HepG2 (cell line): Measurements from ENCODE around the gene FURIN. TPM values are rescaled to one million over a fixed set of nuclear protein-coding genes. Genes with fewer than 3 reads are reported as not detected.
A peak's percentile ranks its signal among the peaks of the same experiment; 100 is the strongest.

Experiments
- ATAC-seq: fragments of 200-7000 bp; cut with Tn5 transposase; 3 replicates; pipeline ENCODE4 v1.9.1; 2020; ENCODE audit warnings: mild to moderate bottlenecking, moderate library complexity
- BruUV-seq: library from RNA; stranded (reverse); fragments of 400-500 nt; replicated peaks from 2 replicates; lab custom pipeline; 2021; lab: Mats Ljungman, UMichigan
- CTCF ChIA-PET: fragments of 300-600 bp; formaldehyde crosslinking; extraction: SDS; loops from one replicate; lab custom pipeline; 2021; ENCODE audit warnings: low total read pairs, inconsistent platforms, low intra/inter-chr PET ratio; lab: Yijun Ruan, JAX
- POLR2A ChIA-PET: fragments of 350-600 bp; sonication (Branson Sonifier 250); formaldehyde crosslinking; loops from one replicate; lab custom pipeline; 2020; ENCODE audit warnings: antibody characterized with exemption, inconsistent platforms; lab: Yijun Ruan, JAX
- DNase-seq: peaks from one replicate; pipeline ENCODE4 v3.0.0-alpha.2; 2015; ENCODE audit warnings: low spot score
- FAIRE-seq: peaks from 3 replicates; lab custom pipeline; 2011; peaks lifted over from hg19 to GRCh38; lab: Jason Lieb, UNC
- H2AFZ ChIP-seq: one replicate; pipeline ENCODE4 v1.6.1; 2011; ENCODE audit warnings: low read length, inconsistent platforms
- H3K27ac ChIP-seq: fragments of 300-600 bp; 3 replicates; pipeline ENCODE4 v1.8.0; 2011; ENCODE audit warnings: mixed run types, mild to moderate bottlenecking, mixed read lengths, low read length, inconsistent platforms; ENCODE audit not compliant: insufficient read depth; ENCODE audit errors: extremely low read length
- H3K27me3 ChIP-seq, 2 experiments: fragments of 200-600 bp in 1 of 2; 2 replicates in 1 of 2; 3 replicates in 1 of 2; pipeline versions ENCODE4 v1.6.0 to v1.8.0; 2011; ENCODE audit warnings: low read length in 2 of 2, mild to moderate bottlenecking in 2 of 2, moderate library complexity in 2 of 2, inconsistent platforms in 1 of 2; ENCODE audit not compliant: insufficient read depth in 2 of 2, control insufficient read depth in 1 of 2
- H3K36me3 ChIP-seq, 2 experiments: fragments of 200-600 bp in 1 of 2; replicated peaks in 1 of 2; 2 replicates in 1 of 2; 3 replicates in 1 of 2; pipeline versions ENCODE4 v1.5.1 to v1.8.0; 2011; ENCODE audit warnings: low read length in 2 of 2, inconsistent platforms in 1 of 2; ENCODE audit not compliant: insufficient read depth in 2 of 2, control insufficient read depth in 1 of 2
- H3K4me1 ChIP-seq: 2 replicates; pipeline ENCODE4 v1.5.1; 2012; ENCODE audit warnings: low read length, inconsistent platforms; ENCODE audit not compliant: insufficient read depth
- H3K4me2 ChIP-seq: 2 replicates; pipeline ENCODE4 v1.6.0; 2011; ENCODE audit warnings: low read depth, low read length, inconsistent platforms
- H3K4me3 ChIP-seq, 3 experiments: fragments of 200-600 bp in 1 of 3; sonication (generic), shearing (Covaris generic) in 1 of 3; replicated peaks in 1 of 3; 2 replicates each; pipeline ENCODE4 v1.5.1; 2011 to 2016; ENCODE audit warnings: low read length in 3 of 3, inconsistent platforms in 2 of 3, low read depth in 2 of 3, mild to moderate bottlenecking in 2 of 3, control low read depth in 1 of 3, mixed read lengths in 1 of 3; ENCODE audit not compliant: insufficient read depth in 1 of 3
- H3K79me2 ChIP-seq: one replicate; pipeline ENCODE4 v1.6.1; 2011; ENCODE audit warnings: low read length, inconsistent platforms; ENCODE audit not compliant: insufficient read depth
- H3K9ac ChIP-seq: 2 replicates; pipeline ENCODE4 v1.6.0; 2011; ENCODE audit warnings: mild to moderate bottlenecking, low read depth, low read length, inconsistent platforms; ENCODE audit not compliant: insufficient read depth
- H3K9me3 ChIP-seq: 2 replicates; pipeline ENCODE4 v1.5.1; 2012; ENCODE audit warnings: mild to moderate bottlenecking, low read length
- H4K20me1 ChIP-seq: 2 replicates; pipeline ENCODE4 v1.6.0; 2011; ENCODE audit warnings: inconsistent platforms, mild to moderate bottlenecking, low read length, moderate library complexity; ENCODE audit not compliant: insufficient read depth
- HDAC2 ChIP-seq: sonication (generic); formaldehyde crosslinking; IDR thresholded peaks from 2 replicates; pipeline ENCODE4 v1.4.0; 2020; ENCODE audit warnings: missing genetic modification reagents
- IRX3 ChIP-seq: sonication (generic); formaldehyde crosslinking; IDR thresholded peaks from 2 replicates; pipeline ENCODE4 v1.8.1; 2023; ENCODE audit warnings: mild to moderate bottlenecking, low read depth, missing genetic modification reagents, borderline replicate concordance
- KLF15 ChIP-seq: sonication (generic); formaldehyde crosslinking; IDR thresholded peaks from 2 replicates; pipeline ENCODE4 v1.8.1; 2023; ENCODE audit warnings: borderline replicate concordance, mild to moderate bottlenecking, inconsistent platforms, missing genetic modification reagents, mixed read lengths
- PCBP1 ChIP-seq: fragments of 200-400 bp; formaldehyde crosslinking; IDR thresholded peaks from 2 replicates; pipeline ENCODE4 v1.6.1; 2017; ENCODE audit warnings: mild to moderate bottlenecking, low read depth, low read length, borderline replicate concordance
- SP1 ChIP-seq, 2 experiments: fragments of 450-650 bp in 1 of 2; sonication (generic) in 1 of 2; formaldehyde crosslinking in 1 of 2; IDR thresholded peaks; 2 replicates each; pipeline versions ENCODE4 v1.4.0 to v1.6.1; 2016 to 2020; ENCODE audit warnings: missing genetic modification reagents in 1 of 2
- YY1 ChIP-seq: IDR thresholded peaks from 2 replicates; pipeline ENCODE4 v1.6.1; 2011; ENCODE audit warnings: low read length, low read depth, moderate library complexity, mild to moderate bottlenecking; ENCODE audit not compliant: insufficient read depth, insufficient replicate concordance
- ZBTB38 ChIP-seq: sonication (generic); formaldehyde crosslinking; IDR thresholded peaks from 2 replicates; pipeline ENCODE4 v1.5.1; 2020; ENCODE audit warnings: mild to moderate bottlenecking, missing genetic modification reagents
- ZNF143 ChIP-seq: sonication (generic); formaldehyde crosslinking; IDR thresholded peaks from 2 replicates; pipeline ENCODE4 v1.4.0; 2020; ENCODE audit warnings: missing genetic modification reagents
- ZNF263 ChIP-seq: sonication (generic); formaldehyde crosslinking; IDR thresholded peaks from 2 replicates; pipeline ENCODE4 v1.4.0; 2020; ENCODE audit warnings: missing genetic modification reagents
- ZNF337 ChIP-seq: sonication (generic); formaldehyde crosslinking; IDR thresholded peaks from 2 replicates; pipeline ENCODE4 v1.5.1; 2020; ENCODE audit warnings: missing genetic modification reagents, low read depth, mild to moderate bottlenecking, borderline replicate concordance
- ZNF382 ChIP-seq: sonication (generic); formaldehyde crosslinking; IDR thresholded peaks from 2 replicates; pipeline ENCODE4 v1.5.0; 2020; ENCODE audit warnings: missing genetic modification reagents, mild to moderate bottlenecking, borderline replicate concordance
- ZNF557 ChIP-seq: sonication (generic); formaldehyde crosslinking; IDR thresholded peaks from 2 replicates; pipeline ENCODE4 v1.4.0; 2020; ENCODE audit warnings: missing genetic modification reagents
- ZNF589 ChIP-seq: sonication (generic); formaldehyde crosslinking; conservative IDR thresholded peaks from 2 replicates; pipeline ENCODE4 v1.8.0; 2022; ENCODE audit warnings: mild to moderate bottlenecking, moderate library complexity, missing genetic modification reagents
- ZNF746 ChIP-seq: sonication (generic); formaldehyde crosslinking; IDR thresholded peaks from 2 replicates; pipeline ENCODE4 v1.8.0; 2022; ENCODE audit warnings: mild to moderate bottlenecking, missing genetic modification reagents
- WGBS: methylation state at CpG from one replicate; pipeline ENCODE4 v1.1.6; 2017; ENCODE audit warnings: low lambda C conversion rate; 5-methylcytosine and 5-hydroxymethylcytosine counted together
- in situ Hi-C: cut with HindIII; loops from 2 replicates; pipeline ENCODE4 v1.10.0; 2017; ENCODE audit warnings: low pct_unique_long_range_greater_than_20kb; ENCODE audit not compliant: extremely low pct_ligation_motif_present
- intact Hi-C: fragments of 100-400 bp; cut with micrococcal nuclease; formaldehyde crosslinking; loops from one replicate; pipeline ENCODE4 v1.10.0; 2022; ENCODE audit not compliant: unreplicated experiment
- polyA plus RNA-seq, 8 experiments: library from polyadenylated mRNA; depleted of rRNA in 3 of 8; stranded (reverse) in 7 of 8; unstranded in 1 of 8; fragments of >200 nt; fragmentation: Illumina TruSeq in 4 of 8; extraction: Trizol in 4 of 8; gene quantifications; 2 replicates each; pipeline versions ENCODE4 v1.2.1 to v1.2.3, GENCODE V29; 2011 to 2016; ENCODE audit warnings: low read depth in 4 of 8, missing spikeins in 1 of 8, mixed read lengths in 1 of 8; ENCODE audit not compliant: insufficient read depth in 1 of 8
- total RNA-seq, 5 experiments: library from RNA; depleted of rRNA; stranded (reverse); fragments of >200 nt; fragmentation: Illumina TruSeq; extraction: Trizol; gene quantifications; 2 replicates each; pipeline ENCODE4 v1.2.3, GENCODE V29; 2016; ENCODE audit warnings: low read depth in 1 of 5
- TF ChIP-seq, protein P1 (sequence below): sonication (generic); formaldehyde crosslinking; IDR thresholded peaks from 2 replicates; pipeline ENCODE4 v1.9.0; 2021; ENCODE audit warnings: missing genetic modification reagents, mild to moderate bottlenecking, borderline replicate concordance
- TF ChIP-seq, protein P2 (sequence below): sonication (generic); formaldehyde crosslinking; IDR thresholded peaks from 2 replicates; pipeline ENCODE4 v1.8.0; 2022; ENCODE audit warnings: mild to moderate bottlenecking, missing genetic modification reagents, moderate library complexity
- TF ChIP-seq, protein P3 (sequence below): sonication (generic); formaldehyde crosslinking; IDR thresholded peaks from 2 replicates; pipeline ENCODE4 v1.8.0; 2022; ENCODE audit warnings: missing genetic modification reagents, mild to moderate bottlenecking, inconsistent platforms, borderline replicate concordance

Gene FURIN
- total and polyA plus RNA-seq, 2 of the 13 experiments (the other 11 are each of a cell fraction or from before 2014, with no cell fraction given) = 15.2 to 17.4 TPM

DNA sequence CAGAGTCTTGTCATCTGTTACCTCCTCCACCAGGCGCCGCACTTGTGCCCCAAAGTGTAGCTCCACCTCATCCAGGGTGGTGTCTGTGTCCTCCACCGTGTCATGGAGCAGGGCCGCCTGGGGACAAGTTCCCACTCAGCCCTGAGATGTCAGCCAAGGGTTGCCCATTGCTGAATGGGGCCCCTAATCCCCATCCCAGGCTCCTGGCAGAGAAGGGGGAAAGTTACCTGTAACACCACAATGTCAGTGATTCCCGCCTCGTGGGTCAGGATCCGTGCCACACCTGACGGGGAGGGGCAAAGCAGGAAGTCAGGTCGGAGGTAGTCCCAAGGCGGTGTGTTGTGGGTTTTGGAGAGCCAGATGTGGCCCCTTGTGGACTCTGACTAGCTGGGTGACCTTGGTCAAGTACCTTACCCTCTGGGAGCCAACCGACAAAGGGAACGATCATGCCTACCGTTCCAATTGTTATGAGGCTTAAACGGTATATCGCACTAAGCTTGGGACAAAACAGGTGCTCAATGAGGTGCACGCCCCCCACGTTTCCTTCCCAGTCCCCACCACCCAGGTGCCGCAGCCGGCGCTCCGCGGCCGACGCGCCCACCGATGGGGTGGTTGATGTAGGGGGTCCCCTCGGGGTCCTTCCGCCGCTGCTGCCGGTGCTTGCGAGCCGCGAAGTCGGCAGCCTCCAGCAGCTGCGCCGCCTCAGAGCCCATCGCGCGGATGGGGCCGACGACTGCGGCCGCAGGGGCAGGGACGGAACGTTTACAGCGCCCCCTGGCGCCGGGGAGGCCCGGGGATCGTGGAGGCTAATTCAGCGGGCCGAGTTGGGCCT, 63.7 kb downstream of the FURIN start, which contains the start of gene HDDC3:
Gene HDDC3 (minus strand): TSS at position 722 of the 832 bp plus-strand sequence. CDS start 9 bp downstream, at position 713.
- in situ Hi-C loops (loop anchor here (25.0 kb wide), 1 partner anchor 330 kb away; no protein-coding TSS in a partner anchor), intact Hi-C loops (loop anchor here (5.0 to 10.0 kb wide), 4 partner anchors 45 to 120 kb away; partner anchors contain the start of gene PRC1)
- H3K4me1 ChIP-seq = peaks cover 62% of the 10 kb centered on the region
- H3K36me3 ChIP-seq = no peaks in the 10 kb centered on the region
- H3K4me2 ChIP-seq = peak within 1 kb of the TSS; percentile 89
- no peaks in the 10 kb centered on the region; a peak in 2 of 5 replicates for H3K27me3 ChIP-seq
- FAIRE-seq = peak; percentile 48
- peak within 1 kb of the TSS; percentile 56 for H2AFZ ChIP-seq
- H3K27ac ChIP-seq = peak within 1 kb of the TSS; percentile 96
- peak within 1 kb of the TSS; percentile 88 for H3K9ac ChIP-seq
- H3K4me3 ChIP-seq = peak within 1 kb of the TSS; percentile 67 to 91 (median 87)
- POLR2A ChIA-PET = interaction anchor here (0.6 to 4.5 kb wide), 19 partner anchors 10 to 740 kb away, joined by 3 to 45 read pairs (median 4); partner anchors contain the start of genes MAN2A2, PRC1, RCCD1 and VPS33B
- ATAC-seq = peak; percentile 69
- no peaks in the 10 kb centered on the region for H3K9me3 ChIP-seq
- 1% methylated on average over 14 of the region's 52 CpGs for WGBS
- H4K20me1 ChIP-seq = no peaks in the 10 kb centered on the region
- H3K79me2 ChIP-seq = peaks cover 6% of the 10 kb centered on the region
- CTCF ChIA-PET = interaction anchor here (0.8 to 1.4 kb wide), 3 partner anchors 28 to 101 kb away, joined by 3 to 4 read pairs (median 3); no protein-coding TSS in a partner anchor
- no TSS peak for BruUV-seq
- peak; percentile 86 for DNase-seq
- TF ChIP-seq PCBP1 = 0 out of 2 replicates have a peak, but pooled peaks have one; percentile 32
- TF ChIP-seq, protein P1, sequence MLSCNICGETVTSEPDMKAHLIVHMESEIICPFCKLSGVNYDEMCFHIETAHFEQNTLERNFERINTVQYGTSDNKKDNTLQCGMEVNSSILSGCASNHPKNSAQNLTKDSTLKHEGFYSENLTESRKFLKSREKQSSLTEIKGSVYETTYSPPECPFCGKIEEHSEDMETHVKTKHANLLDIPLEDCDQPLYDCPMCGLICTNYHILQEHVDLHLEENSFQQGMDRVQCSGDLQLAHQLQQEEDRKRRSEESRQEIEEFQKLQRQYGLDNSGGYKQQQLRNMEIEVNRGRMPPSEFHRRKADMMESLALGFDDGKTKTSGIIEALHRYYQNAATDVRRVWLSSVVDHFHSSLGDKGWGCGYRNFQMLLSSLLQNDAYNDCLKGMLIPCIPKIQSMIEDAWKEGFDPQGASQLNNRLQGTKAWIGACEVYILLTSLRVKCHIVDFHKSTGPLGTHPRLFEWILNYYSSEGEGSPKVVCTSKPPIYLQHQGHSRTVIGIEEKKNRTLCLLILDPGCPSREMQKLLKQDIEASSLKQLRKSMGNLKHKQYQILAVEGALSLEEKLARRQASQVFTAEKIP = no peak
- TF ChIP-seq ZNF589 (CRISPR knock-in tag) = peak; percentile 35; the same call in 1 of the 2 replicates
- TF ChIP-seq IRX3 (CRISPR knock-in tag) = 0 out of 2 replicates have a peak, but pooled peaks have one; percentile 56
- no peak for TF ChIP-seq ZNF557 (CRISPR knock-in tag)
- no peak for TF ChIP-seq ZNF746 (CRISPR knock-in tag)
- TF ChIP-seq ZNF337 (CRISPR knock-in tag) = 0 out of 2 replicates have a peak, but pooled peaks have one; percentile 54
- TF ChIP-seq SP1 (IDR thresholded peaks at IDR 0.05) = no peak
- TF ChIP-seq SP1 (CRISPR knock-in tag; IDR thresholded peaks at IDR 0.05) = peak; percentile 45; the same call in 1 of the 2 replicates
- TF ChIP-seq, protein P2, sequence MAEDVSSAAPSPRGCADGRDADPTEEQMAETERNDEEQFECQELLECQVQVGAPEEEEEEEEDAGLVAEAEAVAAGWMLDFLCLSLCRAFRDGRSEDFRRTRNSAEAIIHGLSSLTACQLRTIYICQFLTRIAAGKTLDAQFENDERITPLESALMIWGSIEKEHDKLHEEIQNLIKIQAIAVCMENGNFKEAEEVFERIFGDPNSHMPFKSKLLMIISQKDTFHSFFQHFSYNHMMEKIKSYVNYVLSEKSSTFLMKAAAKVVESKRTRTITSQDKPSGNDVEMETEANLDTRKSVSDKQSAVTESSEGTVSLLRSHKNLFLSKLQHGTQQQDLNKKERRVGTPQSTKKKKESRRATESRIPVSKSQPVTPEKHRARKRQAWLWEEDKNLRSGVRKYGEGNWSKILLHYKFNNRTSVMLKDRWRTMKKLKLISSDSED (CRISPR knock-in tag) = no peak
- TF ChIP-seq, protein P3, sequence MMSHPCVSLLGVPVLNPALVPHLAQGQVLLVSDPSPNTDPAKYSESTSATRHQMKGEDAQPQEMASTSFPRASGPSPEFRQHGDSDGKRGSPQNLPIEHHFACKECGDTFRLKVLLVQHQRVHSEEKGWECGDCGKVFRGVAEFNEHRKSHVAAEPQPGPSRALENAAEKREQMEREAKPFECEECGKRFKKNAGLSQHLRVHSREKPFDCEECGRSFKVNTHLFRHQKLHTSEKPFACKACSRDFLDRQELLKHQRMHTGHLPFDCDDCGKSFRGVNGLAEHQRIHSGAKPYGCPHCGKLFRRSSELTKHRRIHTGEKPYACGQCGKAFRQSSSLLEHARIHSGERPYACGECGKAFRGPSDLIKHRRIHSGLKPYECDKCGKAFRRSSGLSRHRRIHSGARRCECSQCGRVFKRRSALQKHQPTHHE (CRISPR knock-in tag) = peak; percentile 30; the same call in 1 of the 2 replicates
- peak; percentile 89 for TF ChIP-seq ZNF263
- TF ChIP-seq ZBTB38 (CRISPR knock-in tag) = peak; percentile 85
- 0 out of 2 replicates have a peak, but pooled peaks have one; percentile 15 for TF ChIP-seq ZNF143 (CRISPR knock-in tag)
- TF ChIP-seq HDAC2 (CRISPR knock-in tag) = peak; percentile 46
- peak; percentile 77 for TF ChIP-seq YY1
- TF ChIP-seq KLF15 = peak; percentile 63; the same call in 1 of the 2 replicates
- TF ChIP-seq ZNF382 (CRISPR knock-in tag) = no peak
